B cell (primary cell): ENCODE measurements around the gene AMFR.

Experiments
- CTCF ChIP-seq: fragments of 200-600 bp; IDR thresholded peaks from one replicate; pipeline ENCODE4 v1.8.0; 2022; ENCODE audit warnings: antibody characterized with exemption, mild to moderate bottlenecking
- EZH2 ChIP-seq: IDR thresholded peaks from 2 replicates; pipeline ENCODE4 v1.6.1; 2012; ENCODE audit warnings: borderline replicate concordance, low read depth, mild to moderate bottlenecking, moderate library complexity, low read length; ENCODE audit not compliant: insufficient read depth, poor library complexity, severe bottlenecking

- peak; percentile 62 for TF ChIP-seq CTCF
- TF ChIP-seq EZH2, result no peak
Observed at GRCh38 chr16:56425439-56425832, at the start of gene AMFR.
